GM06990 (cell line): Measurements from ENCODE around the gene CD2BP2.

ENCODE experiments used
- DNase-seq: peaks from one replicate; pipeline ENCODE4 v3.0.0-alpha.2; 2011; ENCODE audit not compliant: insufficient read length; ENCODE audit errors: extremely low read depth
- H3K27me3 ChIP-seq: replicated peaks from 2 replicates; pipeline ENCODE4 v1.6.0; 2011; ENCODE audit warnings: low read length; ENCODE audit not compliant: control insufficient read depth, insufficient read depth
- H3K36me3 ChIP-seq: 2 replicates; pipeline ENCODE4 v1.5.1; 2011; ENCODE audit warnings: low read length; ENCODE audit not compliant: control insufficient read depth, insufficient read depth
- H3K4me3 ChIP-seq: replicated peaks from 2 replicates; pipeline ENCODE4 v1.5.1; 2011; ENCODE audit warnings: low read depth, mild to moderate bottlenecking, control low read depth, low read length
- CTCF ChIP-seq: IDR thresholded peaks from 2 replicates; pipeline ENCODE4 v1.5.1; 2011; ENCODE audit warnings: low read length, control low read depth, mild to moderate bottlenecking, inconsistent platforms; ENCODE audit not compliant: insufficient read depth, poor library complexity, severe bottlenecking

The CD2BP2 gene

DNA sequence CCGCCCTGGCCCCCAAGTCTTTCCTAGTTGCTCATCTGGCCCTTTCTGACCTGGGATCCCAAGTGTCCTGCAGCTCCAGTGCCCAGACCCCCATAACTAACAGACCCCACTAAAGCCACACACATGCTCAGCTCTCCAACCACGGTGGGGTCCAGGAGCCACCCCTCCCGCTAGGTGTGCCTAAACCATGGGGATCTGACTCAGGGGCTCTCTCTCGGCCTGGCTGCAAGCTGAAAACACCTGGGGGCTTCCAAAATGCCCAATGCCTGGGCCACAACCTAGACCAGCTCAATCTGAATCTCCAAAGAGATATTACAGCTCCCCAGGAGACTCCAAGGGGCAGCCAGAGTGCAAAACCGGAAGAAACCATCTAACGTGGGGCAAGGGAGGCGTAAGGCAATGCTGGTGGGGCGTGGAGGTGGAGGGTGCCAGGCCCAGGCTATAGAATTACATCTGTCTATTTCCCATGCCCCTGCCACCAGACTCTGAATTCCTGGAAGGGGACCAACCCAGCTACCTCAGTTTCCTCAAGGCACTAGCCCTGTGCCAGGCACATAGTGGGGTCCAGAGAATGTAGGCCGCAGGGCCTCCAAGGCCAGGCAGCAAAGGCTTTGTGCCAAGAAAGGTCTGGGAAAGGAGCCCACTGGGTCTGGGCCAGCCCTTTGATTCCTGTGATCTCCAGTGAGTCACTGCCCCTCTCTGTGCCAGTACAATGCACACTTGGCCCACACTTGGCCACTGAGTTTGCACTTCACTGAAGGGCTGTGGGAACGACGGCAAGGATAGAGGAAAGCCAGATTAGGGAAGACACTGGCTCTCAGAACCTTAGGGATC is 3.3 kb downstream of the CD2BP2 start:
- peaks cover 14% of the 10 kb centered on the region for H3K36me3 ChIP-seq
- no peak for TF ChIP-seq CTCF
- no peaks in the 10 kb centered on the region for H3K27me3 ChIP-seq
- H3K4me3 ChIP-seq, result no peak overlapping the region
- DNase-seq, result no peak

DNA sequence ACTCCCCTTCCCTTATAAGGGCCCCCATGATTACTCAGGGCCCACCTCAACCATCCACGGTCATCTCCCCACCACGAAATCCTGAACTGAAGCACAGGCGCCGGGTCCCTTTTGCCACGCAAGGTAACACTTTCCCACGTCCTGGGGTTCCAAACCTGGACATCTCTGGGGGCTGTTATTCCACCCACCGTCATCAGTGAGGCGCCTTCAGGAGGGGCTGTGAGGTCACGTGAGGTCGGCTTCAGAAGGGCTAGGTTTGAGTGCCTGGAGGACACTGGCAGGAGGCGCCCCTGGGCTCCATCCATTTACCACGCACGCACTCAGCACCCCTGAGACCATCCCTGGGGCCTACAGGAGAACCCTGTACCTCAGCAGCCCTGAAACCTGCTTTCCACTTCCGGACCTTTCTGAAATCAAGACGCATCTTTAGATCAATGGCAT is 4.1 kb downstream of the CD2BP2 start:
- DNase-seq, result no peak
- no peak overlapping the region for H3K4me3 ChIP-seq
- H3K27me3 ChIP-seq, result no peaks in the 10 kb centered on the region
- peaks cover 14% of the 10 kb centered on the region for H3K36me3 ChIP-seq
- TF ChIP-seq CTCF, result no peak

DNA sequence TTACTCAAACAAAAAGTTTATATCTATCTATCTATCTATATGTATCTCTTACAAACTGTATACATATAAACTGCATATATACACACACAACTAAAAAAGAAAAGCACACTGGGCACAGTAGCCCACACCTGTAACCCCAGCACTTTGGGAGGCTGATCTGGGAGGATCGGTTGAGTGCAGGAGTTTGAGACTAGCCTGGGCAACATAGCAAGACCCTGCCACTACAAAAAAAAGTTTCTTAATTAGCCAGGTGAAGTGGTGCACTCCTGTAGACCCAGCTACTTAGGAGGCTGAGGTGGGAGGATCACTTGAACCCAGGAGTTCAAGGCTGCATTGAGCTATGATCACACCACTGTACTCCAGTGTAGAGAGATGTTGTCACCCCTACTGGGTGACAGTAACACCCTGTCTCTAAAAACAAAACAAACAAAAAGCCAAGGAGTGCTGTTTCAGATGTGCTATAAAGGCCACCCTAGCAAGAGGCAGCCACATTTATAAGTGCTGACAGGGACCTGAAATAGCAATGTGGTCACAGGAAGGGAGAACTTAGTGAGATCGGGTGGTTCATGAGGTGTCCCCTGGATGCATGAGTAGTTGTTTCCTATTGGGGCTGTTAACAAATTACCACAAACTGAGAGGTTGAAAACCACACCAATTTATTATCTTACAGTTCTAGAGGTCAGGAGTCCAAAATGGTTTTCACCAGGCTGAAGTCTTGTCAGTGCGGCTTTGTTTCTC is 4.8 kb downstream of the CD2BP2 start:
- TF ChIP-seq CTCF, result no peak
- peaks cover 14% of the 10 kb centered on the region for H3K36me3 ChIP-seq
- DNase-seq, result peak; percentile 71
- H3K27me3 ChIP-seq, result no peaks in the 10 kb centered on the region
- H3K4me3 ChIP-seq, result no peak overlapping the region

- Histone ChIP-seq H3K4me3 (no peak overlapping the region), H3K27me3 (no peaks in the 10 kb centered on the region), H3K36me3 (peaks cover 14% of the 10 kb centered on the region)
- DNase-seq, result no peak
- no peak for TF ChIP-seq CTCF
Observed at GRCh38 chr16:30349675-30350074, 5.4 kb downstream of the CD2BP2 start.

DNA sequence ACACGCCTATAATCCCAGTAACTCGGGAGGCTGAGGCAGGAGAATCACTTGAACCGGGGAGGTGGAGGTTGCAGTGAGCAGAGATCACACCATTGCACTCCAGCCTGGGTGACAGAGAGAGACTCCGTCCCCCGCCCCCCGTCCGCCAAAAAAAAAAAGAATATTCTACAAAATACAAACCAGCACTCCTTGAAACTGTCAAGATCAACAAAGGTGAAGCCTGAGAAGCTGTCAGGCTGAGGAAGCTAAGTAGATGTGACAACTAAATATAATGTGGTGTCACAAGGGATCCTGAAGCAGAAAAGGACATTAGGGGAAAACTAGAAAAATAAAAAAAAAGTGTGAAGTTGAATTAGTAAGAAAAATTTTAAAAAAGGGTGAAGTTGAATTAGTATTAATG is 6.2 kb downstream of the CD2BP2 start:
- H3K4me3 ChIP-seq, result no peak overlapping the region
- H3K36me3 ChIP-seq, result peaks cover 14% of the 10 kb centered on the region
- no peaks in the 10 kb centered on the region for H3K27me3 ChIP-seq
- TF ChIP-seq CTCF, result no peak
- no peak for DNase-seq
